Measurements from ENCODE around the gene FOXL3. TPM values are rescaled to one million over a fixed set of nuclear protein-coding genes. Genes with fewer than 3 reads are reported as not detected.

The FOXL3 gene
- polyA plus RNA-seq, 1 of the 3 experiments (the other 2 are of a cell fraction) = not detected

DNA sequence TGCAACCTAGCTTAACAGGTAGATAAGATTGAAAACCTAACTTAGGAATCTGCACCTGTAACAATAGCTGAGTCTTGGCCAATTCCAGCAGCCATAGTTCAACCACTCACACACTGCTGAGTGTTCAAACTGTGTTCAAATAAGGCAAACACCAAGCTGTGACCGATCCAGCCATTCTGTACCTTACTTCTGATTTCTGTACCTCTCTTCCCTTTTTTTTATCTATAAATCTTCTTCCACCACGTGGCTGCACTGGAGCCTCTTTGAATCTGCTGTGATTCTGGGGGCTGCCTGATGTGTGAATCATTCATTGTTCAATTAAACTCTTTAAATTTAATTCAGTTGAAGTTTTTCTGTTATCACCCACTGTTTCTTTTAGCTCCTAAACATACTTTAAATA is 15.7 kb upstream of the FOXL3 start:
- CTCF ChIA-PET = interaction anchor here (0.9 to 6.9 kb wide), 2 partner anchors 8 to 82 kb away, joined by 3 to 51 read pairs; partner anchors contain the start of gene FAM20C
- Histone ChIP-seq H3K4me2 (no peak overlapping the region), H3K9me2 (no peaks in the 10 kb centered on the region), H4K20me1 (ENCODE audit: insufficient read depth) (no peaks in the 10 kb centered on the region), H3K79me2 (ENCODE audit: insufficient read depth) (no peaks in the 10 kb centered on the region), H3K36me3 (replicated peaks in 1 of 2; ENCODE audit: control insufficient read depth in 1 of 2, insufficient read depth in 2 of 2, low read length in 1 of 2) (no peaks in the 10 kb centered on the region), H3K9me3 (no peaks in the 10 kb centered on the region), H3K9ac (no peak overlapping the region), H3K27ac (ENCODE audit: low read depth in 2 of 2, low read length in 1 of 2) (no peak overlapping the region), H2AFZ (ENCODE audit: low read depth) (no peak overlapping the region), H3K4me1 (ENCODE audit: control insufficient read depth in 1 of 2, insufficient read depth in 2 of 2, low read depth in 1 of 2, low read length in 1 of 2) (no peaks in the 10 kb centered on the region), H3F3A (replicated peaks; ENCODE audit: insufficient read depth) (no peaks in the 10 kb centered on the region), H3K27me3 (ENCODE audit: insufficient read depth) (peaks cover 17% of the 10 kb centered on the region; the same call in 1 of the 2 replicates), H3K4me3 (ENCODE audit: low read depth in 2 of 2, low read length in 1 of 2) (no peak overlapping the region)
- 4% methylated on average over 2 of the region's 2 CpGs for WGBS (ENCODE audit: low lambda C conversion rate)
- DNase-seq = no peak
- TF ChIP-seq, protein P1, sequence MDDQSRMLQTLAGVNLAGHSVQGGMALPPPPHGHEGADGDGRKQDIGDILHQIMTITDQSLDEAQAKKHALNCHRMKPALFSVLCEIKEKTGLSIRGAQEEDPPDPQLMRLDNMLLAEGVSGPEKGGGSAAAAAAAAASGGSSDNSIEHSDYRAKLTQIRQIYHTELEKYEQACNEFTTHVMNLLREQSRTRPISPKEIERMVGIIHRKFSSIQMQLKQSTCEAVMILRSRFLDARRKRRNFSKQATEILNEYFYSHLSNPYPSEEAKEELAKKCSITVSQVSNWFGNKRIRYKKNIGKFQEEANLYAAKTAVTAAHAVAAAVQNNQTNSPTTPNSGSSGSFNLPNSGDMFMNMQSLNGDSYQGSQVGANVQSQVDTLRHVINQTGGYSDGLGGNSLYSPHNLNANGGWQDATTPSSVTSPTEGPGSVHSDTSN (IDR thresholded peaks at IDR 0.05) = no peak
- TF ChIP-seq RAD21 (IDR thresholded peaks at IDR 0.05; ENCODE audit: low read length) (no peak), MEF2A (IDR thresholded peaks at IDR 0.05; ENCODE audit: borderline replicate concordance, low read depth) (no peak), CHD2 (IDR thresholded peaks at IDR 0.05; ENCODE audit: low read length, partially characterized antibody) (no peak), NRF1 (IDR thresholded peaks at IDR 0.05; ENCODE audit: low read depth, low read length) (no peak), GABPA (IDR thresholded peaks at IDR 0.05; ENCODE audit: low read depth) (no peak), EP300 (IDR thresholded peaks at IDR 0.05; ENCODE audit: borderline replicate concordance in 1 of 2, low read depth in 1 of 2, low read length in 1 of 2) (no peak), RFX5 (IDR thresholded peaks at IDR 0.05; ENCODE audit: low read length) (no peak), EZH2phosphoT487 (IDR thresholded peaks at IDR 0.05; ENCODE audit: borderline replicate concordance, low read depth) (no peak), SMC3 (IDR thresholded peaks at IDR 0.05; ENCODE audit: low read depth, low read length) (no peak), RCOR1 (IDR thresholded peaks at IDR 0.05; ENCODE audit: low read length) (no peak), RXRA (IDR thresholded peaks at IDR 0.05; ENCODE audit: borderline replicate concordance, low read depth) (no peak), TEAD4 (IDR thresholded peaks at IDR 0.05; ENCODE audit: borderline replicate concordance, insufficient read depth) (no peak)
- POLR2A ChIA-PET = no interaction called here

DNA sequence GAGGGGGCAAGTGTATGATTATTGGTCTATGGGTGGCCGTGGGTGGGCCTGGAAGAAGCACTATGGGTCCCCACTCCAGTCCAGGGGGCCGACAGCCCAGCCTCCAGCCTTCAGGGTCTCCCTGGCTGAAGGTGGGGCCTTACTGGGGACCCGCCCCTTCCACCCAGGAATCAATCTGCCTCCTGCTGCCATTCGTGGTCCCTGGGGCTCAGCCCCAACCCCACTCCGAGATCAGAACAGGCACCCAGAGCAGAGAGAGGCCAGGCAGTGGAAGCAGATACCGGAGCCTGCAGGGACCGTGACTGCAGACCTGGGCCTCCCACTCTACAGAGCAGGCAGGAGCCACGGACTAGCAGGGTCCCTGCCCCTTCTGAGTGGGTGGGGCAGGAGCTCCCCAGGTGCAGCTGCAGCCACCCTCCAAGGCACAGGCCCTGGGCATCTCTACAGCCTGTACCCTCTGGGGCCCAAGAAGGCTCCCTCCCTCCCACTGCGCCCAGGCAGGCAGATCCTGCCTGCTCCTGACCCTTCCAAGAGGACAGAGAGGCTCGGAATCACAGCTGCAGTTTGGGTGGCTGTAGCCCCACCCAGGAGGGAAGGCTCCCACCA is 13.6 kb upstream of the FOXL3 start:
- no peak for TF ChIP-seq USF2 (IDR thresholded peaks at IDR 0.05; ENCODE audit: borderline replicate concordance, low read depth, low read length)
- no peak for TF ChIP-seq TCF12 (IDR thresholded peaks at IDR 0.05)
- TF ChIP-seq SIN3A (IDR thresholded peaks at IDR 0.05; ENCODE audit: borderline replicate concordance, low read depth, low read length) = no peak
- TF ChIP-seq FOXJ3 (CRISPR knock-in tag; IDR thresholded peaks at IDR 0.05) = no peak
- no peak for TF ChIP-seq RCOR1 (IDR thresholded peaks at IDR 0.05; ENCODE audit: low read length)
- TF ChIP-seq SMC3 (IDR thresholded peaks at IDR 0.05; ENCODE audit: low read depth, low read length) = no peak
- no peak for TF ChIP-seq RAD21 (IDR thresholded peaks at IDR 0.05; ENCODE audit: low read length)
- no peak for TF ChIP-seq JUND (IDR thresholded peaks at IDR 0.05)
- TF ChIP-seq RXRA (IDR thresholded peaks at IDR 0.05; ENCODE audit: borderline replicate concordance, low read depth) = no peak
- no peak for TF ChIP-seq MAX (IDR thresholded peaks at IDR 0.05; ENCODE audit: low read depth)
- no peak for TF ChIP-seq MXI1 (IDR thresholded peaks at IDR 0.05; ENCODE audit: low read depth, low read length)
- no peak for TF ChIP-seq FOSL2 (IDR thresholded peaks at IDR 0.05; ENCODE audit: borderline replicate concordance, low read depth)
- Histone ChIP-seq H3K79me2 (ENCODE audit: insufficient read depth) (no peaks in the 10 kb centered on the region), H3K9me2 (no peaks in the 10 kb centered on the region), H3K4me2 (no peak overlapping the region), H3K36me3 (replicated peaks in 1 of 2; ENCODE audit: control insufficient read depth in 1 of 2, insufficient read depth in 2 of 2, low read length in 1 of 2) (no peaks in the 10 kb centered on the region), H3K4me1 (ENCODE audit: control insufficient read depth in 1 of 2, insufficient read depth in 2 of 2, low read depth in 1 of 2, low read length in 1 of 2) (no peaks in the 10 kb centered on the region), H3K4me3 (ENCODE audit: low read depth in 2 of 2, low read length in 1 of 2) (no peak overlapping the region), H3K27me3 (ENCODE audit: insufficient read depth) (peaks cover 30% of the 10 kb centered on the region; the same call in 1 of the 2 replicates), H4K20me1 (ENCODE audit: insufficient read depth) (no peaks in the 10 kb centered on the region), H3K27ac (ENCODE audit: low read depth in 2 of 2, low read length in 1 of 2) (no peak overlapping the region), H3K9me3 (no peaks in the 10 kb centered on the region), H3F3A (replicated peaks; ENCODE audit: insufficient read depth) (no peaks in the 10 kb centered on the region), H2AFZ (ENCODE audit: low read depth) (no peak overlapping the region), H3K9ac (no peak overlapping the region)
- DNase-seq = no peak
- 8% methylated on average over 9 of the region's 10 CpGs for WGBS (ENCODE audit: low lambda C conversion rate)
- POLR2A ChIA-PET = no interaction called here
- CTCF ChIA-PET = interaction anchor here (6.9 kb wide), 1 partner anchor 10 kb away, joined by 51 read pairs; no protein-coding TSS in a partner anchor
